T-helper 1 cell treated with Interleukin-12 subunit alpha and Interleukin-12 subunit beta and Interleukin-4 antibody, amounts not matched to agents 30 ng/mL and 1 ng/mL, for 36 hours (primary cell): ENCODE data around the gene G0S2. TPM values are rescaled to one million over a fixed set of nuclear protein-coding genes. Genes with fewer than 3 reads are reported as not detected.

ENCODE experiments used
- intact Hi-C: fragments of 100-400 bp; cut with micrococcal nuclease; formaldehyde crosslinking; loops from one replicate; pipeline ENCODE4 v1.15.1; 2024
- total RNA-seq: library from RNA; stranded (reverse); gene quantifications from 2 replicates; pipeline ENCODE4 v1.2.3, GENCODE V29; 2022

The G0S2 gene, protein sequence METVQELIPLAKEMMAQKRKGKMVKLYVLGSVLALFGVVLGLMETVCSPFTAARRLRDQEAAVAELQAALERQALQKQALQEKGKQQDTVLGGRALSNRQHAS
- total RNA-seq: 47.5 and 51.7 TPM in 2 replicates

DNA sequence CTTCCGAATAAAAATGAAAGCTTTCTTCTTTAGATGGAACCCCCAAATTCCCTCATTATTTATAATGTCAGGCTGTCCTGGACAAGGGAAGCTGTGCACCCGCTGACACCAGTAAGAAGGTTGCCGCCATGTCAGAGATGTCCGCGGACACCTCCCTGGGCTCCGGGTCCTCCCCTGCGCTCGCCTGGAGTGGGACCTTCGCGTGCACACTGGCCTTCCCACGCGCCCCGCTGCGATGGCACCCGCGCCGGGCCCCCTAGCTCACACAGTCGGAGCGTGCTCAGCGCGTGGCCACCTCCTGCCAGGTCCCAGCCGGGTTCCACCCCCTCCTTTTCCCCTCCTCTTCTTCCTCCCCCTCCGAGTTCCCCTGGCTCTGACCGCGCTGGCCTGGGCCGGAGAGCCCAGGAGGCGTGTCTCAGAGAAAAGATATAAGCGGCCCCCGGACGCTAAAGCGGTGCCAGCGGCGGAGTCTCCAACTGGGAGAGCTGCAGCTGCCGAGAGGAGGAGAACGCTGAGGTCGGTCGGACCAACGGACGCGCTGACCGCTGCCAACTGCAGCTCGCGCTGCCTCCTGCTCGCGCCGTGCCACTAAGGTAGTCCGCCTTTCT, at the start of gene G0S2:
Gene G0S2, plus strand, starts transcription at position 456 of the 608 bp plus-strand sequence. CDS start 273 bp downstream, outside the sequence.
- intact Hi-C loops: loop anchor here (5.0 kb wide), 1 partner anchor 657 kb away; no protein-coding TSS in a partner anchor

DNA sequence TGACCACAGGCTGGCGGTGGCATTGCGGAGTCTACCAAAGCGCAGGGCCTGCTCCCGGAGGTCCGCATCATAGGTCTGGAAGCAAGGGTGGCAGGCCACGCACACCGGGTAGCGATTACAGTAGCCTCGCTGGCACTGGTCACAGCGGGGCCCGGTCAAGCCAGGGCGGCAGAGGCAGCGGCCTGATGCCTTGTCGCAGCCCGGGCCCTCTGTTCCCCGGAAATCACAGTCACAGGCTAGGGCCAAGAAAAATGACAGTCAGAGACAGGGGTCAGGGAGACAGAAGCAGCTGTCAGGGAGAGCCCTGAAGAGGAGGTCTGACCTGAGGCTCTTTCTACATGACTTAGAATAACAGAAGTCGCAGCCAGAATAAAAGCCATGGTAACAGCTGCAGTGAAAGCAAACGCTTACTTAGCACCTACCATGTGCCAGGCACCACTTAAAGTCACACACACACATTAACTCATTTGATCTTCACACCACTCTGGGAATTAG, 49.4 kb upstream of the G0S2 start:
- intact Hi-C loops: no loop called here

- intact Hi-C loops: loop anchor here (1.0 kb wide), 6 partner anchors 19 to 121 kb away; no protein-coding TSS in a partner anchor
These were observed 48.7 kb upstream of the G0S2 start for GRCh38 chr1:209626346-209627026.

DNA sequence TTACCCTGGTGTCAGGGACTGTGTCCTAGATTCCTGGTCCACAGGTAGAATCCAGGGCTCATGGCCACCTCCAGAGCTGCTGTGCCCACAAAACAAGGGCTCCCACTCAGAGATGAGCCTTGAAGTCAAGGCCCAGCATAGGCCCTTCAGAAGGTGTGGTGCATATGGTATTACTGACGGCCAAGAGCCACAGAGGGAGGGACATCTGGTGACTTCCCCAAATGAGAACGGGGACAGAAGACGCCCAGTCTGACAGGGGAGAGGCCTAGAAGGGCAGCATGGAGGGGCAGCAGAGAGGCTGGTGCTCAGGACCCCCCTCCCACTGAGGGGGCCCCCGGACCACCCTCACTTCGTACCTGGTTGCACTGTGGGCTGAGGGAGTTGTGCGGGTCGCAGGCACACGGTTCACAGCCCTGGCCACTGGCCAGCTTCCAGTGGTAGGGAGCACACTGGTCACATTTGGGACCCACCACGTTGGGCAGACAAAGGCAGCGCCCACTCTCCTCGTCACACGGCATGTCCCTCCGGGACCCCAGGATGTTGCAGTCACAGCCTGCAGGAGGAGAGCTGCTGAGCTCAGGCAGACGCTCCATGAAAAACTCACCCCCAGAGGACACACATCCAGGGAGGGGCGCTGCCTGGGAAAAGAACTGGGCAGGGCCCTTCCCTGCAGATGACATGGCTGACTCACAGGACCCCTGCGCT, 48.0 kb upstream of the G0S2 start:
- intact Hi-C loops: loop anchor here (1.0 kb wide), 6 partner anchors 20 to 120 kb away; no protein-coding TSS in a partner anchor

- intact Hi-C loops: loop anchor here (1.0 to 2.0 kb wide), 7 partner anchors 20 to 120 kb away; no protein-coding TSS in a partner anchor
These were observed 47.4 kb upstream of the G0S2 start for GRCh38 chr1:209627732-209628196.

DNA sequence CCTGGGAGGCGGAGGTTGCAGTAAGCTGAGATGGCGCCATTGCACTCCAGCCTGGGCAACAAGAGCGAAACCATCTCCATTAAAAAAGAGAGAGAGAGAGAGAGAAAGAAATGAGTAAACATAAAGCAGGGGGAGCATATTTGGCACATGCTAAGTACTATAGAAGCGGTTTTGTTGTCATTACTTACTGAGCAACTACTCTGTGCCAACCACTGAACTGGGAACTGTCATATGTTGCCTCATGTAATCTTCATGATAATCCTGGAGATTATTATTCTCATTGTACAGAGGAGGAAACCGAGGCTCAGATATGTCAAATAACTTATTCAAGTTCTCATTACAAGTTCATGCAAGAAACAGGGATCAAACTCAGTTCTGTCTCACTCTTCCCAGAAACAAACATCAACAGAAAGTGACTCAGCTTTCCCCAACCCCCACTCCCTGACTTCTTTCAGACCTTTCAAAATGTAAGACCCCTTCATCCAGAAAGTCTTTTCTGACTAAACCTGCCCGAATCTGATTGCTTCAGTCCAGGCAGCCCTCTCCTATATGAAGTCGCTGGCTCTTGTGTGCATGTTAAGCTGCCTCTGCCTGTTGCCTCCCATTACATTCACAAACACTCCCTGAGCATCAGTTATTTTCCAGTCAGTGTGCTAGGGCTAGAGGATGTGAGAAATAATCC, 46.5 kb upstream of the G0S2 start:
- intact Hi-C loops: loop anchor here (2.0 kb wide), 1 partner anchor 22 kb away; no protein-coding TSS in a partner anchor

- intact Hi-C loops: loop anchor here (2.0 kb wide), 1 partner anchor 21 kb away; no protein-coding TSS in a partner anchor
These were observed 45.4 kb upstream of the G0S2 start for GRCh38 chr1:209629621-209630382.

DNA sequence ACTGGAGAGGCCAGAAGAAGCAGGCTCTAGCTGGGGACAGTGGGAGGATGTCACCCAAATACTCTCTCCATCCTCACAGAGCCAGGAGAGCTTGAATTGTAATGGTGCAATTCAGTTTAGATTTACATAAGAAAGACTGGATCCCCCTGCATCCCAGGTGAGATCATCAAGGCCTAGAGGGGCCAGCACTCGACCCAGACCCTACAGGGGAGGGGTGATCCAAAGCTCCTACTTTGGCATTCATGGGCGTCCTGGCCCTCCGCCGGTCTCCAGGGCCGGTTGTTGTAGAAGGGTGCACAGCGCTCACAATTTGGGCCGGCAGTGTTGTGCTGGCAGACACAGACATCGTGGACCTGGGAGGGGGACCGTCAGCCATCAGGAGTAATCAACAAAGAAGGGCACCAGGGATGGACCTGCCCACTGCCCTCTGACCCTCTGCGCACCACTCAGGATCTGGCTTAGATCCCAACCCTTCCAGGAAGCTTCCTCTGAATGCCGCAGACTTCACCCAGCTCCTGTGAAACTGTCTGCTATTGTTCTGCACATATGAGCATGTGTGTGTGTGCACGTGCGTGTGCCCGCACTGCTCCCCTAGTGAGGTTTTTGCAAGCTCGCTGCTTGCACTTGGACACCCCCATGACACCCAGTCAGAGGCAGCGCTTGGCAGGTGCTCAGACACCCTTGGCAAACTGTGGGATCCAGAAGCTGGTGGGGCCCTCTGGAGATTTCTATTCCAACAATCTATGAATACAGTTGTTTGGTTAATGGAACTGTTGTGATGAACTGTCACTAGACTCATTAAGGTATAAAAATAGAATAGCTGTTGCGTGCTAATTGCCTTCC, 44.6 kb upstream of the G0S2 start:
- intact Hi-C loops: no loop called here

DNA sequence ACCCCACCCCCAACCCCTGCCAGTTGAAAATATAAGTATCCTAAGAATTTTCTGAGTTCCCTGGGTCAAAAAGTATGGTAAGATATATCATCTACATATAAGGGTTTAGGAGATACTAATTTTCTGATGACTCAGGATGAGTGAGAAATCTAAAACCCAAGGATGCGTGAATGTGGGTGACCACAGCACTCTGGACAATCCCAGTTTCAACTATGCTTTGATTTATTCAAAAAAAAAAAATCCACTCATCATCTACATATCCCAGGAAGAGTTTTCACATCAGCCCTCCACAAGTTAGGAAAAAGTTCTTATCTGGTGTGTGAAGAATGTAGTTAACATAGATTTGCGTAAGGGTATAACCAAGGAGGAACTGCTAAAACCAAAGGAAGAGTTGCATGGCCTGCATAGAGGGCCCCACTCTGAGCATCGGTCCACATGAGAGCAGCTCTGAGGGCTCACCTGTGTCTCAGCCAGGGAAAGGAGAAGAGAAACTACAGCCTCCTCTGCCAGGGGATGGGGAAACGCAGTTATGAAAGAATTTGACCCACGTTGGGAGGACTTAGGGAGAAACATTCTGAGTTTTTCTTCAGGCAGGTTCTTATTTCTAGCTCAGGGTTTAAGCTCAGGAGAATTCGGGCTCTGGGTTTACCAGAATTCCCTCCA, 41.7 kb upstream of the G0S2 start:
- intact Hi-C loops: no loop called here

GRCh38 chr1:209634005-209634737, 41.0 kb upstream of the G0S2 start:
- intact Hi-C loops: no loop called here

DNA sequence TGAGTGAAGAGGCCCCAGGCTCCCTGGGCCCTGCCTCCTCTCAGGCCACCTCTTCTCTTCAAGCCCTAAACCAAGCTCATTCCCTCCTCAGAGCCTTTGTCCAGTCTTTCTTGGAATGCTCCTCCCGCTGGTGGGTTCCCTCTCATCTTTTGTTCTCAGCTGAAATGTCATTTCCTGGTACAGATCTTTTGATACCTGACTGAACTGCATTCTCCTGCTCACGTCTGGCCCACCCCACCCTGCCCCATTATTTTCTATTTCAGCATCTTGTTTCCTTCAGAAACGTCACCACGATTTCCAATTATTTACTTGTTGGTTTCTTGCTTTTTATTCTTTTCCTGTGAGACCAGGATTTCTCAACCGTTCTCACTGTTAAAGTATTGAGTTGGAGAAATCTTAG, 39.4 kb upstream of the G0S2 start:
- intact Hi-C loops: no loop called here

DNA sequence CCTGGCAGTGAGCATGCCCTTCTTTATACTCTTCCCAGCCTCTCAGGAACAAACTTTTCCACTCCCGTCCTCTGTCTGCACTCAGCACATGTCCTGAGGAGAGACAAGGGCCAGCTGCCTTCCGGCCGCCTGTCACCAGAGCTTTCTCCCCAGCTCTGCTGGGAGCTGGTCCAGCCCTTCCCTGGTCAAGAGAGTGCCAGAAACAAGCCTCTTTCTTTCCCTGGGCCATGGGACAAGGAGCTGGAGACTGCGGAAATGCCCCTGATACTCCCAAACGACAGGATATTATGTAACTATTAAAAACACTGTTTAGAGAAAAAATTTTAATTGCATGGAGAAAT, 33.4 kb upstream of the G0S2 start:
- intact Hi-C loops: no loop called here

GRCh38 chr1:209642816-209643215, 32.4 kb upstream of the G0S2 start:
- intact Hi-C loops: no loop called here

- intact Hi-C loops: no loop called here
These were observed 31.8 kb upstream of the G0S2 start for GRCh38 chr1:209643285-209644020.

GRCh38 chr1:209645574-209646452, 29.4 kb upstream of the G0S2 start:
- intact Hi-C loops: loop anchor here (1.0 kb wide), 2 partner anchors 47 to 101 kb away; no protein-coding TSS in a partner anchor

GRCh38 chr1:209646558-209646957, 28.7 kb upstream of the G0S2 start:
- intact Hi-C loops: loop anchor here (1.0 kb wide), 2 partner anchors 47 to 101 kb away; no protein-coding TSS in a partner anchor
